HepG2 (cell line): ENCODE results near the gene LMX1B. TPM values are rescaled to one million over a fixed set of nuclear protein-coding genes. Genes with fewer than 3 reads are reported as not detected.
A peak's percentile ranks its signal among the peaks of the same experiment; 100 is the strongest.

Experiments
- ATAC-seq: fragments of 200-7000 bp; cut with Tn5 transposase; 3 replicates; pipeline ENCODE4 v1.9.1; 2020; ENCODE audit warnings: mild to moderate bottlenecking, moderate library complexity
- BruUV-seq: library from RNA; stranded (reverse); fragments of 400-500 nt; replicated peaks from 2 replicates; lab custom pipeline; 2021; lab: Mats Ljungman, UMichigan
- CTCF ChIA-PET: fragments of 300-600 bp; formaldehyde crosslinking; extraction: SDS; loops from one replicate; lab custom pipeline; 2021; ENCODE audit warnings: low total read pairs, inconsistent platforms, low intra/inter-chr PET ratio; lab: Yijun Ruan, JAX
- POLR2A ChIA-PET: fragments of 350-600 bp; sonication (Branson Sonifier 250); formaldehyde crosslinking; loops from one replicate; lab custom pipeline; 2020; ENCODE audit warnings: antibody characterized with exemption, inconsistent platforms; lab: Yijun Ruan, JAX
- DNase-seq: peaks from one replicate; pipeline ENCODE4 v3.0.0-alpha.2; 2015; ENCODE audit warnings: low spot score
- FAIRE-seq: peaks from 3 replicates; lab custom pipeline; 2011; peaks lifted over from hg19 to GRCh38; lab: Jason Lieb, UNC
- H2AFZ ChIP-seq: one replicate; pipeline ENCODE4 v1.6.1; 2011; ENCODE audit warnings: low read length, inconsistent platforms
- H3K27ac ChIP-seq: fragments of 300-600 bp; 3 replicates; pipeline ENCODE4 v1.8.0; 2011; ENCODE audit warnings: mixed run types, mild to moderate bottlenecking, mixed read lengths, low read length, inconsistent platforms; ENCODE audit not compliant: insufficient read depth; ENCODE audit errors: extremely low read length
- H3K27me3 ChIP-seq, 2 experiments: fragments of 200-600 bp in 1 of 2; 2 replicates in 1 of 2; 3 replicates in 1 of 2; pipeline versions ENCODE4 v1.6.0 to v1.8.0; 2011; ENCODE audit warnings: low read length in 2 of 2, mild to moderate bottlenecking in 2 of 2, moderate library complexity in 2 of 2, inconsistent platforms in 1 of 2; ENCODE audit not compliant: insufficient read depth in 2 of 2, control insufficient read depth in 1 of 2
- H3K36me3 ChIP-seq, 2 experiments: fragments of 200-600 bp in 1 of 2; replicated peaks in 1 of 2; 2 replicates in 1 of 2; 3 replicates in 1 of 2; pipeline versions ENCODE4 v1.5.1 to v1.8.0; 2011; ENCODE audit warnings: low read length in 2 of 2, inconsistent platforms in 1 of 2; ENCODE audit not compliant: insufficient read depth in 2 of 2, control insufficient read depth in 1 of 2
- H3K4me1 ChIP-seq: 2 replicates; pipeline ENCODE4 v1.5.1; 2012; ENCODE audit warnings: low read length, inconsistent platforms; ENCODE audit not compliant: insufficient read depth
- H3K4me2 ChIP-seq: 2 replicates; pipeline ENCODE4 v1.6.0; 2011; ENCODE audit warnings: low read depth, low read length, inconsistent platforms
- H3K4me3 ChIP-seq, 3 experiments: fragments of 200-600 bp in 1 of 3; sonication (generic), shearing (Covaris generic) in 1 of 3; replicated peaks in 1 of 3; 2 replicates each; pipeline ENCODE4 v1.5.1; 2011 to 2016; ENCODE audit warnings: low read length in 3 of 3, inconsistent platforms in 2 of 3, low read depth in 2 of 3, mild to moderate bottlenecking in 2 of 3, control low read depth in 1 of 3, mixed read lengths in 1 of 3; ENCODE audit not compliant: insufficient read depth in 1 of 3
- H3K79me2 ChIP-seq: one replicate; pipeline ENCODE4 v1.6.1; 2011; ENCODE audit warnings: low read length, inconsistent platforms; ENCODE audit not compliant: insufficient read depth
- H3K9ac ChIP-seq: 2 replicates; pipeline ENCODE4 v1.6.0; 2011; ENCODE audit warnings: mild to moderate bottlenecking, low read depth, low read length, inconsistent platforms; ENCODE audit not compliant: insufficient read depth
- H3K9me3 ChIP-seq: 2 replicates; pipeline ENCODE4 v1.5.1; 2012; ENCODE audit warnings: mild to moderate bottlenecking, low read length
- H4K20me1 ChIP-seq: 2 replicates; pipeline ENCODE4 v1.6.0; 2011; ENCODE audit warnings: inconsistent platforms, mild to moderate bottlenecking, low read length, moderate library complexity; ENCODE audit not compliant: insufficient read depth
- JUN ChIP-seq: sonication (generic); formaldehyde crosslinking; IDR thresholded peaks from 2 replicates; pipeline ENCODE4 v1.4.0; 2020; ENCODE audit warnings: mild to moderate bottlenecking, missing genetic modification reagents
- NBN ChIP-seq: fragments of 450-650 bp; conservative IDR thresholded peaks from 2 replicates; pipeline ENCODE4 v1.6.1; 2017
- ZNF629 ChIP-seq: sonication (generic); formaldehyde crosslinking; conservative IDR thresholded peaks from 2 replicates; pipeline ENCODE4 v1.5.0; 2020; ENCODE audit warnings: missing genetic modification reagents
- WGBS: methylation state at CpG from one replicate; pipeline ENCODE4 v1.1.6; 2017; ENCODE audit warnings: low lambda C conversion rate; 5-methylcytosine and 5-hydroxymethylcytosine counted together
- in situ Hi-C: cut with HindIII; loops from 2 replicates; pipeline ENCODE4 v1.10.0; 2017; ENCODE audit warnings: low pct_unique_long_range_greater_than_20kb; ENCODE audit not compliant: extremely low pct_ligation_motif_present
- intact Hi-C: fragments of 100-400 bp; cut with micrococcal nuclease; formaldehyde crosslinking; loops from one replicate; pipeline ENCODE4 v1.10.0; 2022; ENCODE audit not compliant: unreplicated experiment
- polyA plus RNA-seq, 8 experiments: library from polyadenylated mRNA; depleted of rRNA in 3 of 8; stranded (reverse) in 7 of 8; unstranded in 1 of 8; fragments of >200 nt; fragmentation: Illumina TruSeq in 4 of 8; extraction: Trizol in 4 of 8; gene quantifications; 2 replicates each; pipeline versions ENCODE4 v1.2.1 to v1.2.3, GENCODE V29; 2011 to 2016; ENCODE audit warnings: low read depth in 4 of 8, missing spikeins in 1 of 8, mixed read lengths in 1 of 8; ENCODE audit not compliant: insufficient read depth in 1 of 8
- total RNA-seq, 5 experiments: library from RNA; depleted of rRNA; stranded (reverse); fragments of >200 nt; fragmentation: Illumina TruSeq; extraction: Trizol; gene quantifications; 2 replicates each; pipeline ENCODE4 v1.2.3, GENCODE V29; 2016; ENCODE audit warnings: low read depth in 1 of 5
- TF ChIP-seq, protein P1 (sequence below): sonication (generic); formaldehyde crosslinking; IDR thresholded peaks from 2 replicates; pipeline ENCODE4 v1.4.0; 2020; ENCODE audit warnings: mild to moderate bottlenecking, missing genetic modification reagents
- TF ChIP-seq, protein P2 (sequence below): sonication (generic); formaldehyde crosslinking; IDR thresholded peaks from 2 replicates; pipeline ENCODE4 v1.4.0; 2020; ENCODE audit warnings: low read depth, mild to moderate bottlenecking, missing genetic modification reagents
- TF ChIP-seq, protein P3 (sequence below): sonication (generic); formaldehyde crosslinking; IDR thresholded peaks from 2 replicates; pipeline ENCODE4 v1.5.1; 2020; ENCODE audit warnings: mild to moderate bottlenecking, missing genetic modification reagents, borderline replicate concordance

LMX1B gene
- total and polyA plus RNA-seq, 2 of the 13 experiments (the other 11 are each of a cell fraction or from before 2014, with no cell fraction given) = not detected

DNA sequence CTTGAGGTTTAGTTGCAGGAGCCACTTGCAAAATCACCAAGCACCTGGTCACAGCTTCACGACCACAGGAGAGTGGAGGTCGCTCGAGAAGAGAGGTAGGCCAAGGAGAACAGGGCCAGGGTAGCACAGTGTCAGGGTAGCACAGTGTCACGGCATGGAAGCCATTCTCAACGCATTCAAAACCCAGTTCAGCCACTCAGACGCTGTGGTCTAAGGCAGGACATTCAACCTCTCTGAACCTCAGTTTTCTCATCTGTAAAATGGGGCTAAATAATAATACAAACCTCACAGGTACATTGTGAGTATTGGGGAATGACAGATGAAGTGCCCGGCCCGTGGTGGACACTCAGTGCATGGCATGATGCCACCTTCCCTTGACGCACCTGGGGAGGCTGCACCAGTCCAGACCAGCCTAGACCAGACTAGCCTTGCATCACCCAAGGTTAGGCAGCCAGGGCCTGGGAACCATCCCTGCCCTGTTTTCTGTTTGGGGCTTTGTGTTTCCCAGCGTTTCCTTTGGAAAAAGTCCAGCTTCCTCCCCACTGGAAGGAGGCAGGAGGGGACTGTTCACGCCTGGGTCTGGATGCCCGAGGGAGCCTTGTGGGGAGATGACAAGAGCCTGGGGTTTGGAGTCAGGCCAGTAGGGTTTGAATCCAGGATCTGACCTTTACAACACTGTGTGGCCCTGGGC lies 7.8 kb upstream of the LMX1B start:
- Histone ChIP-seq H2AFZ (no peak overlapping the region), H3K4me2 (no peak overlapping the region), H3K9ac (no peak overlapping the region), H3K4me1 (peaks cover 17% of the 10 kb centered on the region), H3K4me3 (no peak overlapping the region), H4K20me1 (no peaks in the 10 kb centered on the region), H3K27ac (no peak overlapping the region), H3K27me3 (peaks cover 16 to 56% of the 10 kb centered on the region in 2 experiments), H3K9me3 (no peaks in the 10 kb centered on the region), H3K36me3 (no peaks in the 10 kb centered on the region), H3K79me2 (no peaks in the 10 kb centered on the region)
- in situ Hi-C loops = no loop called here
- ChIA-PET CTCF (no interaction called here), POLR2A (no interaction called here)
- TF ChIP-seq ZNF629 (CRISPR knock-in tag) (peak; percentile 63), JUN (no peak)
- no peak for FAIRE-seq
- 10% methylated on average over 7 of the region's 12 CpGs for WGBS
- intact Hi-C loops = no loop called here
- no TSS peak for BruUV-seq
- ATAC-seq = no peak
- no peak for DNase-seq

DNA sequence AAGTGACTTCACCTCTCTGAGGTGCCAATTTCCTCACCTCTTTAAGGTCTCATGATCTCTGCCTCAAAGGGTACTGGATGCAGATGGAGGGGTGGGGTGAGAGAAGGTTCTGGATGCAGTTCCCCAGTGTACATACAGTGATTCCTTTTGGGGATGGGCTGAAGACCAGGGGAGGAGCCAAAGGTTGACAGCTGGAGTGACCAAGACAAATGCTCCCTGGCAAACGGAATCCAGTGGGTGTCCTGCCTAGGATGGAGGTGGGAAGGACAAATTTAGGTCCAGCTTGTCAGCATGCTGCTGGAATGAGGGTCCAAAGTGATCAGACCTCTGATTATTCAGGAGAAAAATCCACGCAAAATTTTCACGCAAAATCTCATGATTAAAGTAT lies 7.3 kb upstream of the LMX1B start:
- in situ Hi-C loops (no loop called here), intact Hi-C loops (no loop called here)
- H3K27ac ChIP-seq = no peak overlapping the region
- DNase-seq (no peak), FAIRE-seq (no peak), ATAC-seq (no peak)
- no peak overlapping the region for H3K4me2 ChIP-seq
- H3K27me3 ChIP-seq = peaks cover 21 to 61% of the 10 kb centered on the region in 2 experiments
- no TSS peak for BruUV-seq
- H3K36me3 ChIP-seq = no peaks in the 10 kb centered on the region
- H4K20me1 ChIP-seq = no peaks in the 10 kb centered on the region
- H3K4me1 ChIP-seq = peaks cover 22% of the 10 kb centered on the region
- POLR2A ChIA-PET = no interaction called here
- CTCF ChIA-PET = no interaction called here
- no peak overlapping the region for H2AFZ ChIP-seq
- no peaks in the 10 kb centered on the region for H3K79me2 ChIP-seq
- 48% methylated on average over 3 of the region's 3 CpGs for WGBS
- H3K4me3 ChIP-seq = no peak overlapping the region
- no peak overlapping the region for H3K9ac ChIP-seq
- no peaks in the 10 kb centered on the region for H3K9me3 ChIP-seq
- TF ChIP-seq, protein P1, sequence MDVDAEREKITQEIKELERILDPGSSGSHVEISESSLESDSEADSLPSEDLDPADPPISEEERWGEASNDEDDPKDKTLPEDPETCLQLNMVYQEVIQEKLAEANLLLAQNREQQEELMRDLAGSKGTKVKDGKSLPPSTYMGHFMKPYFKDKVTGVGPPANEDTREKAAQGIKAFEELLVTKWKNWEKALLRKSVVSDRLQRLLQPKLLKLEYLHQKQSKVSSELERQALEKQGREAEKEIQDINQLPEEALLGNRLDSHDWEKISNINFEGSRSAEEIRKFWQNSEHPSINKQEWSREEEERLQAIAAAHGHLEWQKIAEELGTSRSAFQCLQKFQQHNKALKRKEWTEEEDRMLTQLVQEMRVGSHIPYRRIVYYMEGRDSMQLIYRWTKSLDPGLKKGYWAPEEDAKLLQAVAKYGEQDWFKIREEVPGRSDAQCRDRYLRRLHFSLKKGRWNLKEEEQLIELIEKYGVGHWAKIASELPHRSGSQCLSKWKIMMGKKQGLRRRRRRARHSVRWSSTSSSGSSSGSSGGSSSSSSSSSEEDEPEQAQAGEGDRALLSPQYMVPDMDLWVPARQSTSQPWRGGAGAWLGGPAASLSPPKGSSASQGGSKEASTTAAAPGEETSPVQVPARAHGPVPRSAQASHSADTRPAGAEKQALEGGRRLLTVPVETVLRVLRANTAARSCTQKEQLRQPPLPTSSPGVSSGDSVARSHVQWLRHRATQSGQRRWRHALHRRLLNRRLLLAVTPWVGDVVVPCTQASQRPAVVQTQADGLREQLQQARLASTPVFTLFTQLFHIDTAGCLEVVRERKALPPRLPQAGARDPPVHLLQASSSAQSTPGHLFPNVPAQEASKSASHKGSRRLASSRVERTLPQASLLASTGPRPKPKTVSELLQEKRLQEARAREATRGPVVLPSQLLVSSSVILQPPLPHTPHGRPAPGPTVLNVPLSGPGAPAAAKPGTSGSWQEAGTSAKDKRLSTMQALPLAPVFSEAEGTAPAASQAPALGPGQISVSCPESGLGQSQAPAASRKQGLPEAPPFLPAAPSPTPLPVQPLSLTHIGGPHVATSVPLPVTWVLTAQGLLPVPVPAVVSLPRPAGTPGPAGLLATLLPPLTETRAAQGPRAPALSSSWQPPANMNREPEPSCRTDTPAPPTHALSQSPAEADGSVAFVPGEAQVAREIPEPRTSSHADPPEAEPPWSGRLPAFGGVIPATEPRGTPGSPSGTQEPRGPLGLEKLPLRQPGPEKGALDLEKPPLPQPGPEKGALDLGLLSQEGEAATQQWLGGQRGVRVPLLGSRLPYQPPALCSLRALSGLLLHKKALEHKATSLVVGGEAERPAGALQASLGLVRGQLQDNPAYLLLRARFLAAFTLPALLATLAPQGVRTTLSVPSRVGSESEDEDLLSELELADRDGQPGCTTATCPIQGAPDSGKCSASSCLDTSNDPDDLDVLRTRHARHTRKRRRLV (CRISPR knock-in tag) = no peak
- TF ChIP-seq, protein P2, sequence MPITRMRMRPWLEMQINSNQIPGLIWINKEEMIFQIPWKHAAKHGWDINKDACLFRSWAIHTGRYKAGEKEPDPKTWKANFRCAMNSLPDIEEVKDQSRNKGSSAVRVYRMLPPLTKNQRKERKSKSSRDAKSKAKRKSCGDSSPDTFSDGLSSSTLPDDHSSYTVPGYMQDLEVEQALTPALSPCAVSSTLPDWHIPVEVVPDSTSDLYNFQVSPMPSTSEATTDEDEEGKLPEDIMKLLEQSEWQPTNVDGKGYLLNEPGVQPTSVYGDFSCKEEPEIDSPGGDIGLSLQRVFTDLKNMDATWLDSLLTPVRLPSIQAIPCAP (CRISPR knock-in tag) = no peak
- TF ChIP-seq NBN = no peak
- TF ChIP-seq, protein P3, sequence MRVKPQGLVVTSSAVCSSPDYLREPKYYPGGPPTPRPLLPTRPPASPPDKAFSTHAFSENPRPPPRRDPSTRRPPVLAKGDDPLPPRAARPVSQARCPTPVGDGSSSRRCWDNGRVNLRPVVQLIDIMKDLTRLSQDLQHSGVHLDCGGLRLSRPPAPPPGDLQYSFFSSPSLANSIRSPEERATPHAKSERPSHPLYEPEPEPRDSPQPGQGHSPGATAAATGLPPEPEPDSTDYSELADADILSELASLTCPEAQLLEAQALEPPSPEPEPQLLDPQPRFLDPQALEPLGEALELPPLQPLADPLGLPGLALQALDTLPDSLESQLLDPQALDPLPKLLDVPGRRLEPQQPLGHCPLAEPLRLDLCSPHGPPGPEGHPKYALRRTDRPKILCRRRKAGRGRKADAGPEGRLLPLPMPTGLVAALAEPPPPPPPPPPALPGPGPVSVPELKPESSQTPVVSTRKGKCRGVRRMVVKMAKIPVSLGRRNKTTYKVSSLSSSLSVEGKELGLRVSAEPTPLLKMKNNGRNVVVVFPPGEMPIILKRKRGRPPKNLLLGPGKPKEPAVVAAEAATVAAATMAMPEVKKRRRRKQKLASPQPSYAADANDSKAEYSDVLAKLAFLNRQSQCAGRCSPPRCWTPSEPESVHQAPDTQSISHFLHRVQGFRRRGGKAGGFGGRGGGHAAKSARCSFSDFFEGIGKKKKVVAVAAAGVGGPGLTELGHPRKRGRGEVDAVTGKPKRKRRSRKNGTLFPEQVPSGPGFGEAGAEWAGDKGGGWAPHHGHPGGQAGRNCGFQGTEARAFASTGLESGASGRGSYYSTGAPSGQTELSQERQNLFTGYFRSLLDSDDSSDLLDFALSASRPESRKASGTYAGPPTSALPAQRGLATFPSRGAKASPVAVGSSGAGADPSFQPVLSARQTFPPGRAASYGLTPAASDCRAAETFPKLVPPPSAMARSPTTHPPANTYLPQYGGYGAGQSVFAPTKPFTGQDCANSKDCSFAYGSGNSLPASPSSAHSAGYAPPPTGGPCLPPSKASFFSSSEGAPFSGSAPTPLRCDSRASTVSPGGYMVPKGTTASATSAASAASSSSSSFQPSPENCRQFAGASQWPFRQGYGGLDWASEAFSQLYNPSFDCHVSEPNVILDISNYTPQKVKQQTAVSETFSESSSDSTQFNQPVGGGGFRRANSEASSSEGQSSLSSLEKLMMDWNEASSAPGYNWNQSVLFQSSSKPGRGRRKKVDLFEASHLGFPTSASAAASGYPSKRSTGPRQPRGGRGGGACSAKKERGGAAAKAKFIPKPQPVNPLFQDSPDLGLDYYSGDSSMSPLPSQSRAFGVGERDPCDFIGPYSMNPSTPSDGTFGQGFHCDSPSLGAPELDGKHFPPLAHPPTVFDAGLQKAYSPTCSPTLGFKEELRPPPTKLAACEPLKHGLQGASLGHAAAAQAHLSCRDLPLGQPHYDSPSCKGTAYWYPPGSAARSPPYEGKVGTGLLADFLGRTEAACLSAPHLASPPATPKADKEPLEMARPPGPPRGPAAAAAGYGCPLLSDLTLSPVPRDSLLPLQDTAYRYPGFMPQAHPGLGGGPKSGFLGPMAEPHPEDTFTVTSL (CRISPR knock-in tag) = no peak
